Fibroblast of the aortic adventitia (primary cell): ENCODE measurements around the gene FNDC3A. TPM values are rescaled to one million over a fixed set of nuclear protein-coding genes. Genes with fewer than 3 reads are reported as not detected.

Experiments used
- DNase-seq: peaks from one replicate; pipeline ENCODE4 v3.0.0-alpha.2; 2010; ENCODE audit warnings: low read depth
- H3K4me3 ChIP-seq: 2 replicates; pipeline ENCODE4 v1.5.1; 2011; ENCODE audit warnings: low read depth, mild to moderate bottlenecking, control low read depth, low read length, moderate library complexity
- CTCF ChIP-seq: IDR thresholded peaks from 2 replicates; pipeline ENCODE4 v1.5.1; 2011; ENCODE audit warnings: mild to moderate bottlenecking, low read length, control low read depth, inconsistent platforms; ENCODE audit not compliant: insufficient read depth
- total RNA-seq: library from RNA; depleted of rRNA; stranded (reverse); fragments of >200 nt; gene quantifications from 2 replicates; pipeline ENCODE4 v1.2.3, GENCODE V29; 2012; ENCODE audit warnings: low replicate concordance

The FNDC3A gene
- total RNA-seq, 1 donor: 71.6 TPM

- no peak for DNase-seq
- TF ChIP-seq CTCF: no peak
- H3K4me3 ChIP-seq: no peak overlapping the region
These were observed 44.6 kb downstream of the FNDC3A start for GRCh38 chr13:49020328-49020727.

GRCh38 chr13:49020940-49021553 is 45.3 kb downstream of the FNDC3A start:
- DNase-seq: peak; percentile 34
- no peak for TF ChIP-seq CTCF

GRCh38 chr13:49021953-49022352 is 46.2 kb downstream of the FNDC3A start:
- no peak overlapping the region for H3K4me3 ChIP-seq
- DNase-seq: no peak

More at GRCh38 chr13:49020940-49021553, 45.3 kb downstream of the FNDC3A start:
- H3K4me3 ChIP-seq: no peak overlapping the region

GRCh38 chr13:49022472-49023144 is 46.9 kb downstream of the FNDC3A start:
- H3K4me3 ChIP-seq: no peak overlapping the region
- no peak for TF ChIP-seq CTCF
- DNase-seq: peak; percentile 42

More at GRCh38 chr13:49021953-49022352, 46.2 kb downstream of the FNDC3A start:
- no peak for TF ChIP-seq CTCF

GRCh38 chr13:49023431-49023830 is 47.7 kb downstream of the FNDC3A start:
- no peak for TF ChIP-seq CTCF
- peak; percentile 84 for DNase-seq
- no peak overlapping the region for H3K4me3 ChIP-seq

- DNase-seq: peak; percentile 22
- no peak overlapping the region for H3K4me3 ChIP-seq
- TF ChIP-seq CTCF: no peak
These were observed 51.1 kb downstream of the FNDC3A start for GRCh38 chr13:49026851-49027250.
